Stimulated activated CD8-positive, alpha-beta memory T cell treated with anti-CD3 and anti-CD28 coated beads, Interleukin-12 subunit alpha, Interleukin-12 subunit beta, amount 100 ng/mL, for 1 hour (primary cell): ENCODE data around the gene TLR6.

ENCODE experiments used
- DNase-seq: peaks from one replicate; pipeline ENCODE4 v3.0.0-alpha.2; 2020; ENCODE audit warnings: low read depth

Gene TLR6

GRCh38 chr4:38856524-38857337 is at the start of gene TLR6:
Gene TLR6, minus strand, starts transcription at chr4:38856817. Its CDS starts 27,344 bp downstream, at chr4:38829473.
- DNase-seq, result peak; percentile 44

GRCh38 chr4:38905652-38906385 is 49.2 kb upstream of the TLR6 start:
- no peak for DNase-seq

GRCh38 chr4:38904682-38905081 is 48.1 kb upstream of the TLR6 start:
- no peak for DNase-seq

GRCh38 chr4:38904090-38904666 is 47.6 kb upstream of the TLR6 start:
- no peak for DNase-seq

- no peak for DNase-seq
Observed at GRCh38 chr4:38902695-38903094, 46.1 kb upstream of the TLR6 start.

- no peak for DNase-seq
Observed at GRCh38 chr4:38902221-38902620, 45.6 kb upstream of the TLR6 start.

- DNase-seq, result no peak
Observed at GRCh38 chr4:38898245-38898644, 41.6 kb upstream of the TLR6 start.

- no peak for DNase-seq
Observed at GRCh38 chr4:38896940-38897339, 40.3 kb upstream of the TLR6 start.

GRCh38 chr4:38894322-38894982 is 37.8 kb upstream of the TLR6 start:
- no peak for DNase-seq

GRCh38 chr4:38891051-38891983 is 34.7 kb upstream of the TLR6 start:
- no peak for DNase-seq

GRCh38 chr4:38889143-38889542 is 32.5 kb upstream of the TLR6 start:
- no peak for DNase-seq

- no peak for DNase-seq
Observed at GRCh38 chr4:38884254-38884653, 27.6 kb upstream of the TLR6 start.

GRCh38 chr4:38876636-38877035 is 20.0 kb upstream of the TLR6 start:
- DNase-seq, result no peak

- no peak for DNase-seq
Observed at GRCh38 chr4:38873290-38873944, 16.8 kb upstream of the TLR6 start.

- DNase-seq, result no peak
Observed at GRCh38 chr4:38872620-38873019, 16.0 kb upstream of the TLR6 start.

GRCh38 chr4:38871593-38871992 is 15.0 kb upstream of the TLR6 start:
- no peak for DNase-seq

GRCh38 chr4:38870098-38870808 is 13.6 kb upstream of the TLR6 start:
- DNase-seq, result no peak

- DNase-seq, result no peak
Observed at GRCh38 chr4:38869511-38869910, 12.9 kb upstream of the TLR6 start.

GRCh38 chr4:38868059-38868960 is 11.7 kb upstream of the TLR6 start:
- DNase-seq, result no peak
